Fibroblast of the aortic adventitia (primary cell): ENCODE results near the gene PKIB. TPM values are rescaled to one million over a fixed set of nuclear protein-coding genes. Genes with fewer than 3 reads are reported as not detected.

Source experiments
- DNase-seq: peaks from one replicate; pipeline ENCODE4 v3.0.0-alpha.2; 2010; ENCODE audit warnings: low read depth
- H3K4me3 ChIP-seq: 2 replicates; pipeline ENCODE4 v1.5.1; 2011; ENCODE audit warnings: low read depth, mild to moderate bottlenecking, control low read depth, low read length, moderate library complexity
- CTCF ChIP-seq: IDR thresholded peaks from 2 replicates; pipeline ENCODE4 v1.5.1; 2011; ENCODE audit warnings: mild to moderate bottlenecking, low read length, control low read depth, inconsistent platforms; ENCODE audit not compliant: insufficient read depth
- total RNA-seq: library from RNA; depleted of rRNA; stranded (reverse); fragments of >200 nt; gene quantifications from 2 replicates; pipeline ENCODE4 v1.2.3, GENCODE V29; 2012; ENCODE audit warnings: low replicate concordance

Gene PKIB
- total RNA-seq, 1 donor: 3.1 TPM

GRCh38 chr6:122710908-122711635 lies 100.9 kb downstream of the PKIB start:
- TF ChIP-seq CTCF: no peak
- no peak overlapping the region for H3K4me3 ChIP-seq
- DNase-seq: no peak

- no peak for DNase-seq
- TF ChIP-seq CTCF: no peak
- H3K4me3 ChIP-seq: no peak overlapping the region
Observed at GRCh38 chr6:122712093-122712447, 101.9 kb downstream of the PKIB start.

GRCh38 chr6:122712448-122713137 lies 102.4 kb downstream of the PKIB start:
- TF ChIP-seq CTCF: no peak

GRCh38 chr6:122713138-122713537 lies 102.9 kb downstream of the PKIB start:
- H3K4me3 ChIP-seq: no peak overlapping the region
- no peak for TF ChIP-seq CTCF
- no peak for DNase-seq

More at GRCh38 chr6:122712448-122713137, 102.4 kb downstream of the PKIB start:
- DNase-seq: peak; percentile 41
- H3K4me3 ChIP-seq: no peak overlapping the region

- no peak for TF ChIP-seq CTCF
- no peak for DNase-seq
Observed at GRCh38 chr6:122714059-122714458, 103.9 kb downstream of the PKIB start.

GRCh38 chr6:122715725-122716124 lies 105.5 kb downstream of the PKIB start:
- no peak overlapping the region for H3K4me3 ChIP-seq
- no peak for DNase-seq
- no peak for TF ChIP-seq CTCF

More at GRCh38 chr6:122714059-122714458, 103.9 kb downstream of the PKIB start:
- no peak overlapping the region for H3K4me3 ChIP-seq

GRCh38 chr6:122717350-122717749 lies 107.1 kb downstream of the PKIB start:
- DNase-seq: peak; percentile 78
- TF ChIP-seq CTCF: no peak
- H3K4me3 ChIP-seq: peak overlapping the region; percentile 32
